GM18867 (cell line): ENCODE data around the gene SUGCT.

Experiments
- ATAC-seq: cut with Tn5 transposase; IDR thresholded peaks from one replicate; pipeline ENCODE4 v1.9.1; 2021; ENCODE audit warnings: mild to moderate bottlenecking, moderate library complexity; ENCODE audit not compliant: unreplicated experiment

SUGCT gene

DNA sequence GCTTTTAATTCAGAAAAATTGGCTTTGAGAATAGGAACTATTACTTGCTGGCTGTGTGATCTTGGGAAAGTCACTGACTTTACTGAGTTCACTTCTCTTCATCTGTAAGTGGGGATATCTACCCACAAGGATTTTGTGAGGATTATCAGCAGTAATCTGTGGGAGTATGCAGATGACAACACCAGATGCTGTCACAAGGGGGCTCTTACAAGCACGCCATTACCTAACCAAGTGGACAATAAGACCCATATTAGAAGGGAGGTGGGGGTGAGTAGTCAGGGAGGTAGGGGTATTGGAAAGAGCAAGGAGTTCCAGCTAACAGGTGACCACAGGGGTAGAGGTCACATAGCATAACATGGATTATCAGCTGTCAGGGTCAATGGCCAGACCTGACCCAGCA lies 569.4 kb downstream of the SUGCT start:
- ATAC-seq, result no peak

DNA sequence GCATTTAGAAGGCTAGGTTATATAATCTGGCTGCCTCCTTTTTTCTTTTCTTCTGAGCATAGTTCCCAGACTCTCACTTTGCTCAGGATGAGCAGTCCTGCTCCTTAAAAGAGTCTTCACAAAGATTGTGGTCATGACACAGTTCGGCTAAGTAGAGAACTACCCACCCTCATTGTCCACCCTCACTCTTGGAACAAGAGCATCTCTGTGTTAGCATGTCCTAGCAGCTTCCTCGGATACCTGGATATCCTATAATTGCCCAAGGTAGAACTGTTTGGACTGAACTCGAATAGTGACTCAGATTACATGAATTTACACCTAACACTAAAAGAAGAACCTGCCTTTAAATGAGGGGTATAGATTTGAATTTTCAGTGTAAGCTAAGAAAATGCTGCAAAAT lies 572.0 kb downstream of the SUGCT start:
- ATAC-seq, result no peak

DNA sequence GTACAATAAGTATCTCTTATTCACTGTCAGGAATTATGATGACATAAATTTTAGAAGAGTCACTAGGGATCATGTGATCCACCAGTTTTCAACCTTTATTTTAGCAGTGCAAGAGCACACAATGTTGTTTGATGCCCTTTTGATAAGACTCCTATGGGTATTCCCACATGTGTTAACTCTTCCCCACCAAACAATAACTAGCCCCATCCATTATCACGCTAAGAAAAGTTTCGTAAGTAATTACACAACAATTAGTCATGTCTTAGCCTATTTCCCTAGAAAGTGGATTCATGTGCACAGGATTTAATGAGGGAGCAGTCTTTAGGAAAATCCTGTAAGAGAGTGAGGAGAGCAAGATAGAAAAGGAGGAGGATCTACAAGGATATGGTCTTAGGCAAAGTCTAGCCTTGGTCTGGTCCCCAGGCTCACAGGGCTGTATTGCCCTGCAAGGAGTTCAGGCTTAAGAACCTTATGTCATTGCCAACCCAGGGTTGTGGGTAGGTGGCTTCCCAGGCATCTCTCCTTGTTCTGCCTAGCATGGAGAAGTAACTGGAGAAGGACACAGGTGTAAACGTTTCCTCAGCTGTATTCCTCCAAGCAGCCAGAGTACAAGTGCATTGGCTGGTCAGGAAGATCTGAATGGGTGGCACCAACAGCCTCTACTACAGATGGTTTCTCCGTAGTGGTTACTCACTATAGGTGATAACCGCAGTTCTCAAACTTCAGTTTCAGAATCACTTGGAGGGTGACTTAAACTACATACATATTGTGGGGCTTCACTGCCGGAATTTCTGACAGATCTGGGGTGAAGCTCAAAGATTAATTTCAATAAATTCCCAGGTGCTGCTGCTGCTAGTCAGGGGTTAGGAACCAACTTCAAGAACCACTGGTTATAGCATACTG lies 574.5 kb downstream of the SUGCT start:
- peak; percentile 99 for ATAC-seq

DNA sequence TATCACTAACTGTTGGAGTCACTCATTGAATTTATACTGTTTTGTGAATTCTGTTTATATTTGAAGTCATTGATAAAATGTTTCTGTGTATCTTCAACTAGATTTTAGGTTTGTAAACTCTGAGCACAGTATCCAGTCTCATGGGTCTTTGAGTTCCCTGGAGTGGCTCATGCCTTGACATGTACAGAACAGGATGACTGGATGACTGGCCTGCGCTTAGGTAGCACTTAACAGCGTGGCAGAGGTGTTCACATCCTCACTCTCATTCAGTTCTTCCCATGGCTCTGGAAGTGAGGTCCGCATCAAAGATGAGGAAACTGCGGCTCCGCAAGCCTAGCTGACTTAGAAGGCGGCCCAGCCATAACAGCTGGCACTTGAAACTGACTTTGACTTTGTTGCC lies 576.9 kb downstream of the SUGCT start:
- ATAC-seq, result no peak

DNA sequence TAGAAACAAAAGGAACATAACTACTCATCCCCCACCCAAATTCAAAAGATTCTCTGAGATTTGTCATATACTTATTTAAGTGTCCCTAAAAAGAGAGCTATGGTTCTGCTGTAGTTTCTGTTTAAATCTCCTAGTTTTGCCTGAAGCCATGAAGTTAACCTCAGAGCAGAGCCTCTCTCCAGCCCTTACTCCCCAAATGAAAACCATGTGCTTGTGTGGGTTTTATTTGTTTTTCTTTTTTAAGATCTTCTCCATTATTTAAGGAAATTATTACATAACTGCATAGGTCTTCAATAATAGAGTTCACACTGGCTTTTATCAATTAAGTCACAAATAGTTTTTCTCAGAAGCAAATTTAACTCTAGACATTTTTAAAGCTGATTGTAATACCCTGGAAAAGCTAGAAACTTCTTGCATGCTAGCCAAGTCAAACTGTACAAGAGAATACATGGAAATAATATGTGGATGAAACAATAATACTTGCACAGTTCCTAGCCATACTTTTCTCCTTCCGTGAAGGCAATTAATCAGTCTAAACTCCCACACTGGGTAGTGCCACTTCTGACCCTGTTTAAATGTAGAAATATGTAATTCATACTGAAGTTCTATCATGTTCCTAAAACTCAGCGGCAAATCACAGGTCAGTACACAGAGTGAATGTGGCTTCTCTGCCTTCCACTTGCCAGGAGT lies 579.7 kb downstream of the SUGCT start:
- ATAC-seq, result no peak

DNA sequence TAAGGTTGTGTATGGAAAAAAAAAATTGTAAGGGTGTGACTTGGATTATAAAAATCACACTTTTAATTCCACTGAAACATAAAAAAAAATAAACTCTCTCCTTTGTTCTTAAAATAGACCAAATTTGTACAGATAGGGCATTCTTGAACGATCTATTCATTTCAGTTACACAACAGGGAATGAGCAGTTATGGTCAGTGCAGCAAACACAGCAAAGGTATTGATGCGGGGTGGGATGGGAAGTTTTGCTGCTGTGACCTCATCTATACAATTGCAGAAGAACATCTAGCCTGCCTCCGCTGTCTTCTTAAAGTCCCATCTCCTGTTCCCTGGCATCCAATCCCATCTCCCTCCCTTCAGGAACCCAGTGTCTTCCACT lies 580.2 kb downstream of the SUGCT start:
- no peak for ATAC-seq

DNA sequence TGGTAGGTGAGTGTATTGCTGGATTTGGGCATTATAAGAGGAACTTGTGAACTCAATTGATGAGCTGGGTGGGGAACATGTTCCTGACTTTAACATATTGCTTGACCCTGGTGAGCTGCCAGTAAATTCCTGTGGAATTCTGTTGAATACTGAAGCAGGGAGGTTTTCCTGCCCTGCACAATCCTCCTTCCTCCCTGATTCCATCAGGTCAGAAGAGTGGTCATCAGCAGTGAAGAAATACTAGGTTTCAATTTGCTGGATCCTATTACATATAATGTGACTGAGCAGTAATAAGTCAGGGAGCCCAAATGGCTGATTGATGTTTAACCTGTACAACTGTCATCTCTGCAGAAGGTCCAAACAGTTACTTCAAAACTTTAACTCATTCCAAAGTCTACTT lies 581.2 kb downstream of the SUGCT start:
- ATAC-seq, result no peak

DNA sequence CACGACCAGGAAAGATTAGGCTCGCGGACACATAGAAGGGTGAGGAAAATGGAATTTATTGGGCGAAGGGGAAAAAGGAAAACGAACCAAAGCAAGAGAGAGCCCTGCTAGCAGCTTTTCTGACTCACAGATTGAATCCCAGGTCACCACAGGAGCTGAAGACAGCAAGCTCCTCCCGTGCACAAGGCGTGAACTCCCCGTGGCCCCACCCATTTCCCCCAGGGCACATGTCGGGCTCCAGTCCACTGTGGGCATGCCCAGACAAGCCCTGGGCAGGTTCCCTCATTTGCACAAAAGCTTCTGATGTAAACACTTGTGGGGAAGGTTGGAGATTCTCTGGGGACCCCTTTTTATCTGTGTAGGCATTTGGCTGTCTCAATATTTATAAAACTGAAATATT lies 582.4 kb downstream of the SUGCT start:
- ATAC-seq, result peak; percentile 92

DNA sequence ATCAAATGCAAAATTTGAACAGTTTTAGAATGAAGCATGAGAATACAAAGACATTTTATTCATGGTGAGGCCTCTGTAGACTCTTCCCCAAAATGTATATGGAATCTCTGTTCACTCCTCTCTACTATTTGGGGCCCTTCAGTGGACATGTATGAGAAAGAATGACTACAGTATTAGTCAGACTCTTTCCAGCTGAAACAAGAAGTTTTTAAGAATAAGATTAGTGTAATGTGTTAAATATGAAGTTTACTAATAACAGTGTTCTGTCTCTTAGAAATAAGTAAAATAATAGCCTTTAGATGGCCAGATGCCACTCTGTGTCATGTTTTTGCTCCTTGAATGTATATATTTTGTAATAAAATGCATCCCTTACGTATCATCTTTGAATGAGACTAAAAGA lies 585.6 kb downstream of the SUGCT start:
- ATAC-seq, result no peak

DNA sequence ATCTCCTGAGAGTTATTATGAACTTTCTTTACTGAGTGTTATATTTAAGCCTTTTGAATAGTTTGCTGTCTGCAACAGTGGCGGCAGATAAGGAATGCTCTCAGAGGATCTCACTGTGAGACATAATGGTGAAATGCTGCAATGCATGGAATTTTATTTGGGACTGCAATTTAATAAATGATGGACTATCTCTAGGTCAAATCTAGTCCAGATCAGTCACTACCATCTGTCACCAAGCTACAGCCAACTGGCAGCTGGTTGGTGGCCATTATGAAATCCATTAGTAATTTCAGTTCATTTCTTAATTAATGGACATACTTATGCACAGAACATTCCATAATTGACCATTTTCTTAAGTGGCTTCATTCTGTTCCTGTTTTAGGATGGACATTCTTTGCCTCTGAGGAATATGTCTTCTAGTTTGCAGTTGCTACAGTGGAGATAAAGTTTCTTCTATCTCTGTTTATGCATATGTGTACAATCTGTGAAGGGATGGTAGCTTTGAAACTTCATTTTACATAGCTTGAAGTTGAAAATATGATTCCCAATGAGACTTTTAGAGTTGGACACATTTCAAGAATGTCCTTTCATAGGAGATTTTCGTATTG lies 586.6 kb downstream of the SUGCT start:
- no peak for ATAC-seq

DNA sequence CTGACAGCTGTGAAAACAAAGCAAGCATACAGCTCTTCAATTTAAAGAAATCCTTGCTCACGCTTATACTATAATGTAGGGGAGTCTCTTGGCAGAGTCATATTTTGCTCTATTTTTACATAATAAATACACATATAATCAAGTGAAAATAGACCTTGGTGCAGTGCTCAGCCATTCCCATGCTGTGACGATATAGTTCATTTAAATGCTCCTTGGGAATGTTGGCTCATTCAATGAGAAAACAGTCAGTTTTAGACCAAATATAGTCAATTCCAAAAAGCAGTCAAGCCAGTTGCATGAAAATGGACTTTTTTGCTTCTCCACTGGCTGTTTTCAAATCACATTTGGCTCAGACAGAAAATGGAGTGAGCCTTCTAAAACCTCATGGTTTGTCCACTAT lies 587.4 kb downstream of the SUGCT start:
- ATAC-seq, result no peak

DNA sequence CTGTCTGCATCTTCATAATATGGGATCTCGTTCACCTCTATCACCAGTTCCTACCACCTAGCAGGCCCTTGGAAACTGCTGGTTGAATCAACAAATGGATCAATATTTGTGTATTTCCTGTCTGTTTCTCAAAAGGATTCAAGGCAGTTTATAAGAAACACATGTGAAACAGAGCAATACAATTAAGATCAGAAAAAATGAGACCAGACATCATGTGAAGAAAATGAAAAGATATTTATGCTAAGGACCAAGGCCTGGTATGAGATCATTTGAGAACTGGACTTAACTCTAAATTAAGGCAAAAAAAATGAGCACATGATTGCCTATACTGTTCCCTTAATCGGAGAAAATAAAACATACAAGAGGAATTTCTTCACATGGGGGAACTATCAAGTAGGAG lies 589.0 kb downstream of the SUGCT start:
- ATAC-seq, result no peak

DNA sequence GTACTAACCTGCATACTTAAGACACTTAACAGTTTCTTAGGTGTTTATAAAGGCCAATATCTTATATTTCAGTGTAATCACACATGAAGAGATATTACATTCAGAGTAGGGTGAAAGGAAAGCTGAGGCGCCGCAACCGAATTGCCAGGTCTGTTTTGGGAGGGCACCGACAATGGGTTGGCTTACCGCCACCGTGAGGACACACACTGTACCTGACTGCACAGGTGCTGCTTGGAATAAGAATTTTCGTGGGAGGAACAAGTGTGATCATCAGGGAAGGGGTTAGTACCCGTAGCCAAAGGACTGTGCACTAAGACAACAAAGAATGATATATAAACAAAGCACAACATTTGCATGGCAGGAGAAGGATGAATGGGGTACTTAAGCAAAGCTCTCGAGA lies 591.8 kb downstream of the SUGCT start:
- no peak for ATAC-seq

DNA sequence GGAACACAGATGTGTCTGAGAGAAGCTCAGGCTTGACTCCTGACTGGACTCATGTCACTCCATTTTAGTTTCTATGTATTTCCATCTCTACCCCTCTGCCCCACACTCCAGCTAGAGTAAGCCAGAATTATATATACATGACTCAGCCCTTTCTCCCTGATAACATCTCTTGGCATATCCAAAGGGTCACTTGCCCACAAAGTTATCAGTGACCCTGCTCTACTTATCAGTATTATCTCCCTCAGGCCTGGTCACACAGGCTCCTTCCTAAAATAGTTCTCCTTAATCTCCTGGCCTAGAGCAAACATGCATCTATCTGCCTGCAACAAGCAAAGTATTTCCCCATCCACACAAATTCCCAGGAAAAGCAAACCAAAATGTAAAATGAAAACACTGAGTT lies 598.3 kb downstream of the SUGCT start:
- no peak for ATAC-seq

DNA sequence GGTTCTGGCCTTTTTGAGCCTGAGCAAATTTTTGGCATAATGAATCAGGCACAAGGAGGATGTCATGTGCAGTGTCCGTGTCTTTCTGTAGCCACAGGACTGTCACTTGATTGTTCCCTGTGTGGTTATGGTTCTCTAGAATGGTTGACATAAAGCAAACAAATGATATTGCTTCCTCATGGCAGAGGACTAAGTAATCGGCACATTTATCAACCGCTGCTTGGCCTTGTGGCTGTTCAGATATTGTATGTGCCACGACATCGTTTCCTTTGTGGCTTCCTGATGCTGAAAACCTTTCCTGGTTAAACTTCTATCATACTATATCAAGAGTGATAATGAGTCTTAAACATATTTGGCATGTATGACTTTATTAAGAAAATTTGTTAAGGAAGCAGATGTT lies 598.8 kb downstream of the SUGCT start:
- ATAC-seq, result no peak

DNA sequence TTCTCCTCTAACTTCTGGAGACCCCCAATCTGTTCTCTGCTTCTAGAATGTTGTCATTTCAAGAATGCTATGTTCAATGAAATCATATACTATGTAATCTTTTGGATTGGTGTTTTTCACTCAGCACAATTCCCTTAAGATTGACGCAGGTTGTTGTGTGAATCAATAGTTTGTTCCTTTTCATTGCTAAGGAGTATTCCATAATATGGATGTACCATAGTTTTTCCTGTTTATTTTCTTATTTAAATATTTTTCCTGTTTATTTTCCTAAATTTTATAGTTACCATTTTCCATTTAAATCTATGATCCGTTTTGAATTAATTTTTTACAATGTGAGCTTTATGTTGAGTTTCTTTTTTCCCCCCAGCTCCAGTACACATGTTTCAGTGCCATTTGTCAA lies 604.5 kb downstream of the SUGCT start:
- no peak for ATAC-seq

DNA sequence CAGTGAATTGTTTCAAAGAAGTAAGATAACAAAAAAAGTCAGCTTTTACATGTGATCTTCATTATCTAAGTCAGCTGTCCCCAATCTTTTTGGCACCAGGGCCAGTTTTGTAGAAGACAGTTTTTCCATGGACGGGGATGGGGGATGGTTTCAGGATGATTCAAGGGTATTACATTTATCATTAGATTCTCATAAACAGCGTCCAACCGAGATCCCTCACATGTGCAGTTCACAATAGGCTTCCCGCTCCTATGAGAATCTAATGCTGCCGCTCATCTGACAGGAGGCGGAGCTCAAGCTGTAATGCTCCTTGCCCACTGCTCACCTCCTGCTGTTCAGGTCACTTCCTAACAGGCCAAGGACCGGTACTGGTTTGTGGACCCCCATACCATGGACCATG lies 607.5 kb downstream of the SUGCT start:
- no peak for ATAC-seq

DNA sequence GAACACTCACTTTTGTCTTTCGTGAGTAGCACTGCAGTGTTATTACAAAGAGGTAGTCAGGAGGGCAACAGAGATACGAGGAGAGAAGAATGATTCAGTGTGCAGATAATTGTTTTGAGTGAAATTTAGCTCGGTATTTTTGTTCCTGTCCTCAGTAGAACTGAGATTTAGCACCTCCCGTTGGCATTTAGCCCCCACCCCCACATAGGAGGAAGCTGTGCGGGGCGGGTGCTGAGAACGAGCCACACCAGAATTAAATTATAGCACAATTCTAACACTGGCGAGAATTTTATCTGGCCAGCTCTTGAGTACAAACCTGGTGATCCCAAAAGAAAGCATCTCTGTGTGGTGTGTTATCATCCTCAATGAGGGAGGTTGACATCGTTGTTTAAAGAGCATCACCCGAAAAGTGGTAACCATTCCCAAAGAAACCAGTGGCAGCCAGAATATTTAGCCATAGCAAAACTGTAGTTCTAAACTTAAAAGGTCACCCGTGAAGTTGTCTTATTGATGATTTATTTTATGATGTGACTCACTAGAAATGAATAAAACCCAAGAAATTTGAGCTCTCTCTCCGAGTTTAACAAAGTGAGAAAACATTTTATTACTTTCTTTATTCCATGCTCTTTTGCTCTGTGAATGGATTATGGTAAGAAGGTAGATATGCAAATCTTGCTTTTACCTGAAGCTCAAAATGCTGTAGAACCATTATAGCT lies 612.2 kb downstream of the SUGCT start:
- no peak for ATAC-seq

DNA sequence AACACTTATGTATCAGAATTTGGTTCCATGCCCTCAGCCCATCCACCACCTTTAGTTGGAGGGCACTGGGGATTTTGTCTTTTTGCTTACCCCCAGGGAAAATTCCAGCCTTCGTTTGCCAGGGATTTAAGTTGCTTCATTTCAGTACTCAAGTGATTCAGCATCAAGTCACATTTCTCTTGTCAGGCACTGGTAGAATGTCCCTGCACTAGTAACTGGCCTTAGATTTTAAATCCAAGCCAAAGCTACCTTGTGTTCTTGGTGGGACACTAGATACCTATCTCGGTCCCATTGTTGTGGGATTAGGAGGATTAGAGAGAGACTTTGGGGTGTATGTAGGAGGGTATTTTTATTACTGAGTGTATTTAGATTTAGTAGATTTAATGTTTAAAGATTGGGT lies 613.1 kb downstream of the SUGCT start:
- no peak for ATAC-seq

DNA sequence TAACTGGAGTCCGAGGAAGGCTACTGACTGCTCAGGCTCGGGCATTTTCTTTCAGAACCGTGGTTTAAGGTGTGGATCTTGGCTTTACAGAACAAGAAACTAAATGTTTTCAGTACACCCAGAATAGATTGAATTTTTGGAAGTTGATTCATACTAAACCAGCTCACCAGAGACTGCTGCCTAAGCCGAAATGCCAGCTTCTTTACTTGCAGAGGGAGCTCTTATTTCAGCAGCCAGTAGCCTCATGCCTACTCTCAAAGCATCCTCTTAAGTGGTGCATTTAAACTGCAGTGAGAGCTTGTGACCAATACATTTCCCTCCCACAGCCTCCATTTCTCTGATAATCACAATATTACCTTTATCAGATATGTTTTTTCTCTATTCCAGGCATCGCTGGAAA lies 615.1 kb downstream of the SUGCT start:
- ATAC-seq, result no peak

DNA sequence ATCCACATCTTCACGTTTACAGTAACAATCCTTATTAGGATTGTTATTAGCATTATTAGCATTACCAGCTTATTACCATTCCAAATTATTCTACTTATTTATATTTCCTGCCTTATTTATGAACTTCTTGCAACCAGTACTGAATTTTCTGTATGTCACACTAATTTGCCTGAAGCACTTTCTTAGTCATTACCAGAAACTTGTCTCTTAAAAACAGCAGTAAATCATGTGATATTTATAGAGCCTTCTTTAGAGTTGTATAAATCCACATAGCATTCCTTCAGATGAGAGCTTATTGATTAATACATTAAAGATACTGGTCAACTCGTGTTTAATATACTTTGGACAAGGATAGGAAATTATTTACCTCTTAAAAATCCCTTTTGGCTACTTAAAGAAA lies 618.6 kb downstream of the SUGCT start:
- no peak for ATAC-seq
